ENCODE measurements around the gene TRPM3.

Gene TRPM3

DNA sequence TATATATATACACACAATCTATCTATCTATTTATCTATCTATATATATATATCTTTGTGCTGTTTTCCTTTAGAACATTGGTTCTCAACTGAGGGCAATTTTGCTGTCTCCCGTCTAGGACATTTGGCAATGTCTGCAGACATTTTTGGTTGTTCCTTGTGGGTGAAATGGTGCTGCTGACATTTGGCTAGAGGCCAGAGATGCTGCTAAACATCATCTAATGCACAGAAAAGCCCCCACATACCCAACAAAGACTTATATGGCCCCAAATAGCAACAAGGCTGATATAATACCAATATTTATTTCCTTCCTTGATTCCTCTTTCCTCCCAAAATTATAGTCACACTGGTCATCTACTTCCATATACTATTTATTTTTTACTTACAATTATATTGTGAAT lies 197.5 kb downstream of the TRPM3 start:
- no peak for DNase-seq
- intact Hi-C loops (cut with DNase I) = loop anchor here (10.0 kb wide), 1 partner anchor 321 kb away; no protein-coding TSS in a partner anchor

- no peak for DNase-seq
- intact Hi-C loops (cut with DNase I) = loop anchor here (10.0 kb wide), 1 partner anchor 324 kb away; no protein-coding TSS in a partner anchor
Measured at GRCh38 chr9:70921136-70921535, 200.3 kb downstream of the TRPM3 start.

DNA sequence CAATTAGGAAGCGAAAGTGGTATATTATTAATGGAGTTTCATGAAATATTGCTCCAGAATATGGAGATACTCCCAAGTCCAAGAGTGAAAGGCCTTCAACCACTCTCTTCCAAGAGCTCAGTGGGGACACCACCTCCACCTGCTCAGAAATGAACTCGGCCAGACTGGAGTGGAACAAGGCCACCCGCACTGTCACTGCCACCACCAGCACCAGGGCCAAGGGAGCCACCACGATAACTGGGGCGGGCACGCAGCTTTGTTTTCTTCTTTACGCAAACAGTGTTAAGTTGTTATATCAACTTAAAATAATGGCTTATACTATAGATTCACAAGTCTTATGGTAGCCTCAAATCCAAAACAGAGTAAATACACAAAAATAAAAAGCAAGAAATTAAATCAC lies 204.1 kb downstream of the TRPM3 start:
- intact Hi-C loops (cut with DNase I) = no loop called here
- no peak for DNase-seq

- intact Hi-C loops (cut with DNase I) = no loop called here
- DNase-seq = peak in 1 of 42 donors; percentile 16
Measured at GRCh38 chr9:70911791-70912190, 209.6 kb downstream of the TRPM3 start.

DNA sequence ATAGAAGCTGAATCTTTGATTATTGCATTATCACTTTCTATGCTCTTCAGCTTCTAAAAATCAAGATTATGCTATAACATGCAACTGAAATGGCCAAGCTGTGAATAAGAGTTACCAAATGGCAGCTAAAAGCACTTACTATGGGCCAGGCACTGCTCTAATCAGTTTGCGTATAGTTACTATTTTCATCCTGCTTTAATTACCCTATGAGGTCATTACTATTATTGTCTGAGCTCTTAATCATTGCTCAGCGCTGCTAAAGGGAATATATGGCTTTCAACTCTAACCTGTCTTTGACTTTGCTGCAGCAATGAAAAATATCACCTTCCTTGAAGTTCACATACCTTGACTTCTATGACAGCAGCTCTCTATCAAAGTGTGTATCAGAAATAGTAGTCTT lies 210.8 kb downstream of the TRPM3 start:
- intact Hi-C loops (cut with DNase I) = no loop called here

GRCh38 chr9:70902692-70903131 lies 218.7 kb downstream of the TRPM3 start:
- no peak for DNase-seq
- intact Hi-C loops (cut with DNase I) = no loop called here

More for the DNA sequence above, 210.8 kb downstream of the TRPM3 start:
- DNase-seq = no peak

- intact Hi-C loops (cut with DNase I) = no loop called here
- no peak for DNase-seq
Measured at GRCh38 chr9:70902171-70902570, 219.2 kb downstream of the TRPM3 start.

GRCh38 chr9:70901746-70902145 lies 219.7 kb downstream of the TRPM3 start:
- no peak for DNase-seq
- intact Hi-C loops (cut with DNase I) = no loop called here

GRCh38 chr9:70901013-70901412 lies 220.4 kb downstream of the TRPM3 start:
- intact Hi-C loops (cut with DNase I) = no loop called here
- DNase-seq = no peak

DNA sequence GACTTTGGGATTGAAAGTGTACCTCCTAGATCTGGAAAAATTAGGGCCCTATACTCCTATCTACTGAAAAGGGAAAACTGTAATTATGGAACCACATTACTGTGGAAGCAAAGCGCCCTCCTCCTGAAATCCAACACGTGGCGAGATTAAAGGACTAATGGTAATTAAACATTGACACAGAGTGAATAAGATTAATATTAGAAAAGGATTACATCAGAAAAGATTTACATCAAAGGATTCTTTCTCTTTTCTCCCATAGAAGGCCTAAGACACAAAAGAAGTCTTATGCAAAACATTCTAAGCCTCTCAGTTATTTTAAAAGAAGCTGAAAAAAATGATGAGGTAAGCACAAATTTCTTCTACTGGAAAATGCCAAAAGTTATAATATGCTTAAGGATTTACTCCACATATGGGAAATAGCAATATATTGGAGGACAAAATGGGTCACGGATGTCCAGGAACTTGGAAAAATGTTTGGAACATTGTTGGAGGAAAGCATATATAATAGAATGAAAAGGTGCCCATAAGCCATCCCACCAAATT lies 227.8 kb downstream of the TRPM3 start:
- intact Hi-C loops (cut with DNase I) = no loop called here
- DNase-seq = no peak

DNA sequence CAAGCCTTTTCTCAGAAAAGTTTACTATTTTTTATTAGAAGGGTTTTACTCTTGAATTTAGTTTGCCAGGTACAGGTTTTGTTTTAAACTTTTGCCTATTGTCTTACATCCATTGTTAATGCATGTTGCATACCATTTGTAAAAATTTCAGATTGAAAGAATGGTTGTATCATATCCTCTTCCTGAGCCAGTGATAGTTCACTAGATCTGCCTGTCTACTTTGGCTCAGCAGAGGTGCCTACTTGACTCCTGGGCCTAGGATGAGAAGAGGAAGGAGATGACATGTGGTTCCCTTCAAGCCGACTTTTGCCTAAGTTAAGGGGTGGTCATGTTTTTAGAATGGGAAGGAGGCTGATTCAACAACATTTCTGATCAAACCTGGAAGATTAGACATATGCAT lies 232.9 kb downstream of the TRPM3 start:
- DNase-seq = no peak
- intact Hi-C loops (cut with DNase I) = no loop called here

- intact Hi-C loops (cut with DNase I) = no loop called here
- no peak for DNase-seq
Measured at GRCh38 chr9:70887826-70888225, 233.6 kb downstream of the TRPM3 start.

GRCh38 chr9:70883963-70884793 lies 237.2 kb downstream of the TRPM3 start:
- intact Hi-C loops (cut with DNase I) = no loop called here
- no peak for DNase-seq

DNA sequence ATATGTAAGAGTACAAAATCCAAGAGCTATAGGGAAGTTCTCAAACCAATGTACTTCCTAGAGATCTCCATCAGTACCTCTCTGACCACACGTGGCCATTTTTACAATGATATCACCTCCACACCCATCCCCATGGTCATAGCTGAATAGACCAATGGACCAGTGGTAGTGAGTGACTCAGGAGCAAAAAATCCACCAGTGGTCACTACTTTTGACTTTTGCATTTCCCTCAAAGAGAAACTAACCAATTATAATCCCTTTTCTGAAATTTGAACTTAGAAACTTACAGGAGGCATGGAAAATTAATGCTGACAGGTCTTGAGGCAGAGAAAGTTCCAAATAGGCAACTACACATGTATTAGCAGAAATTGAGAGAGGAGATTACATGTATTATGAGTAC lies 238.4 kb downstream of the TRPM3 start:
- no peak for DNase-seq
- intact Hi-C loops (cut with DNase I) = no loop called here

- intact Hi-C loops (cut with DNase I) = no loop called here
- peak in 2 of 42 donors; percentile 13 to 21 for DNase-seq
Measured at GRCh38 chr9:70881333-70881732, 240.1 kb downstream of the TRPM3 start.

GRCh38 chr9:70880535-70880934 lies 240.9 kb downstream of the TRPM3 start:
- DNase-seq = no peak
- intact Hi-C loops (cut with DNase I) = no loop called here

DNA sequence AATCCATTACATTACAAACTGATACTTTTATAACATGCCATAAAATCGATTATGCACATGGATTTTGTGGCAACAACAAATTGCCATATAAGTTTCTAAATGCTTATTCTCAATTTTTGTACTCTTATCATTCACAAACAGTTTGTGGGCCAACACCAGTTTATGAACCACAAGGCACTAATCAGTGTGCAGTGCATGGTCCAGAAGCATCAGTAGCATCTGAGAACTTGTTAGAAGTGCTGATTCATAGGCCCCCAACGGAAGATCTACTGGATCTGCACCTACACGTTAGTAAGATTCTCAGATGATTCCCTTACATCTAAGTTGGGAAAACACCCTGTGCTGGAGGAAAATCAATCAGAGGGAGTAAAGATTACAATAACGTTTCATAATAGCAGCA lies 242.8 kb downstream of the TRPM3 start:
- no peak for DNase-seq
- intact Hi-C loops (cut with DNase I) = no loop called here

- intact Hi-C loops (cut with DNase I) = no loop called here
- DNase-seq = no peak
Measured at GRCh38 chr9:70874451-70874850, 247.0 kb downstream of the TRPM3 start.

DNA sequence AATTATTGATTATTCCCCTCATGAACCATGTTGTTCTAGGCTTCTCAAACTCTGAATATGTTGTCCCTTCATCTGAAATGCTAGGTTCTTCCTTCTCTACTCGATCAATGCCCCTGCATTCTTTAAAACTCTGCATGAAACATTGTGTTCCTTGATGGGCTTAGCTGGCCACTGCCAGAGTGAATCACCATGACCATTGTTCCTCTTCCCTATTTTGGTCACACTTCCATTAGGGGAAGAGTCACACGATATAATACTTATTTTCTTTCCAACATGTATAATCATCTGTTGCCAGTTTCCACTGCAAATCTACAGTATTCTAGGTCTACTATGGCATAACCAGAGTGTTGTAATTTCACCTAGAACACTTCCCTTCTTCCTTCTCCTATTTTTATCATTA lies 247.9 kb downstream of the TRPM3 start:
- DNase-seq = no peak
- intact Hi-C loops (cut with DNase I) = no loop called here

GRCh38 chr9:70868661-70869652 lies 252.5 kb downstream of the TRPM3 start:
- intact Hi-C loops (cut with DNase I) = no loop called here
- no peak for DNase-seq
